ENCODE data around the gene RASD2. TPM values are rescaled to one million over a fixed set of nuclear protein-coding genes. Genes with fewer than 3 reads are reported as not detected.

RASD2 gene
- total RNA-seq, 3 donors from 2014 or later (not counting 1 experiment from before 2014, with no cell fraction given), result 0.20 to 0.64 (median 0.20) TPM

DNA sequence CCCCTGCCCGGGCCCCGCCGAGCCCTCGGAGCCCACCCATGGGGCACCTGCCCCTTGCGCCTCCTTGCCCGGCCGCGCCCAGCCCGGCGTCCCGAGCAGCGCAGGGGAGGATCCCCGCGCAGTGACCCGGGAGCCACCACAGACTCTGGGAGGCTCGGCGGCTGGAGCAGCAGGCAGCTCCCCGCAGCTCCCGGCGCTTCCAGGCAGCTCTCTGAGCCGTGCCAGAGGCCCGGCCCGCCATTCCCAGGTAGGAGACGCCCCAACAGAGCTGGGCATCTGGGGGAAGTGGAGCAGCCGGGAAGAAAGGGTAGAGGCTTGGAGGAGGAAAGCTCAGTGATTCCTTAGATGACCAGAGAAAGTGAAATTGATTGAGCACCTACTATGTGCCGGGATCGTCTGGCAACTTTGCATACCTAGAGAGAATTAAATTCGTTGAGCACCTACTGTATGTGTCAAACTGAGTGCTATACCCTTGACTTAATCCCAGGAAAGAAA is 670 bp downstream of the RASD2 start:
- ATAC-seq (no peak), DNase-seq (no peak)
- no peak overlapping the region for H3K27ac ChIP-seq (ENCODE audit: low read length)
- Mint-ChIP-seq H3K27ac (no peak overlapping the region), H3K9me3 (no peaks in the 10 kb centered on the region), H3K27me3 (ENCODE audit: low read depth in 2 of 2) (peaks cover 14 to 25% of the 10 kb centered on the region in 2 donors), H3K4me3 (peak overlapping the region; percentile 41), H3K36me3 (no peaks in the 10 kb centered on the region), H3K4me1 (peaks cover 7 to 23% of the 10 kb centered on the region in 2 donors)
- no peaks in the 10 kb centered on the region for H3K9me3 ChIP-seq (ENCODE audit: control insufficient read depth, insufficient read depth, low read length)
- intact Hi-C loops (cut with micrococcal nuclease), result no loop called here
- TF ChIP-seq, protein P1, sequence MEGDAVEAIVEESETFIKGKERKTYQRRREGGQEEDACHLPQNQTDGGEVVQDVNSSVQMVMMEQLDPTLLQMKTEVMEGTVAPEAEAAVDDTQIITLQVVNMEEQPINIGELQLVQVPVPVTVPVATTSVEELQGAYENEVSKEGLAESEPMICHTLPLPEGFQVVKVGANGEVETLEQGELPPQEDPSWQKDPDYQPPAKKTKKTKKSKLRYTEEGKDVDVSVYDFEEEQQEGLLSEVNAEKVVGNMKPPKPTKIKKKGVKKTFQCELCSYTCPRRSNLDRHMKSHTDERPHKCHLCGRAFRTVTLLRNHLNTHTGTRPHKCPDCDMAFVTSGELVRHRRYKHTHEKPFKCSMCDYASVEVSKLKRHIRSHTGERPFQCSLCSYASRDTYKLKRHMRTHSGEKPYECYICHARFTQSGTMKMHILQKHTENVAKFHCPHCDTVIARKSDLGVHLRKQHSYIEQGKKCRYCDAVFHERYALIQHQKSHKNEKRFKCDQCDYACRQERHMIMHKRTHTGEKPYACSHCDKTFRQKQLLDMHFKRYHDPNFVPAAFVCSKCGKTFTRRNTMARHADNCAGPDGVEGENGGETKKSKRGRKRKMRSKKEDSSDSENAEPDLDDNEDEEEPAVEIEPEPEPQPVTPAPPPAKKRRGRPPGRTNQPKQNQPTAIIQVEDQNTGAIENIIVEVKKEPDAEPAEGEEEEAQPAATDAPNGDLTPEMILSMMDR (IDR thresholded peaks at IDR 0.05), result no peak
- 8% methylated on average over 28 of the region's 28 CpGs for WGBS (ENCODE audit: insufficient coverage)
- no peaks in the 10 kb centered on the region for H3K36me3 ChIP-seq (ENCODE audit: control insufficient read depth, insufficient read depth, low read length)
- peaks cover 26% of the 10 kb centered on the region for H3K4me1 ChIP-seq (ENCODE audit: control insufficient read depth, insufficient read depth, low read length)
- H3K27me3 ChIP-seq (ENCODE audit: control insufficient read depth, insufficient read depth, low read length), result peaks cover 15% of the 10 kb centered on the region
- no peak overlapping the region for H3K4me3 ChIP-seq (ENCODE audit: low read length)

DNA sequence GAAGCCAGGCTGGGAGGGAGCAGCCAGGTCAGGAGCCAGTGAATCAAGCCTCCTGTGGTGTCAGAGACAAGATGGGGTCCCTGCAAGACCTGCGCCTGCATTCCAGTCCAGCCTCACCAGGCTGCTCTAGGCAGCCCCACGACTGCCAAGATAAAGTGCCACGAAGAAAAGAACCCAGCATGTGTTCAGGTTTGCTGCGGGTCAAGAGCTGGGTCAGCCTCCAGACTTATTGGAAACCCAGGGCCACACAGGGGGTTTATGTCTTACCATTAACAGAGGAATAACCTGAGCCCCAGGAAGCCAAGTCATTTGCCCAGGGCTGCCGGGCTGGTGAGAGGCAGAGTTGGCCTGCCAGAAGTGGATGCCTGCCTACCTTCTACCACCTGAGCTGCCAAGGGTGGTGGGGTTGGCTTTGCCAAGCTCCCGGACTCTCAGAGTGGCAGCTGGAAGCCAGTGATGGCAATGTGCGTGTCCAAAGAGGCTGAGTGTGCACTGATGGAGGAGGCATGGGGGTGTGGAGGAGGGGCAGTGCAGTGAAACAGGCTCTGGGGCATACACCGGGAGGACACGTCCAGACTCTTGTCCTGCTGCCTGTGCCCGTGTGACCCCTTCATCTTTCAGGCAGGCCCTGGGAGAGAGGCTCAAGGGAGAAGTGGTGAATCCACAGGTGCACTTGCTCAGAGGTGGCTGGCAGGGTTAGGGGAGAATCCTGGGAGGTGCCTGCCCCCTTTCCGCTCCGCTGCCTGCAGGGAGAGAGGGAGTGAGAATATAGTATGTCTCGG is 1.7 kb downstream of the RASD2 start:
- Mint-ChIP-seq H3K9me3 (no peaks in the 10 kb centered on the region), H3K27me3 (ENCODE audit: low read depth in 2 of 2) (peaks cover 14 to 27% of the 10 kb centered on the region in 2 donors), H3K36me3 (no peaks in the 10 kb centered on the region), H3K27ac (no peak overlapping the region), H3K4me1 (peaks cover 3 to 19% of the 10 kb centered on the region in 2 donors), H3K4me3 (no peak overlapping the region)
- intact Hi-C loops (cut with micrococcal nuclease), result no loop called here
- no peak overlapping the region for H3K4me3 ChIP-seq (ENCODE audit: low read length)
- DNase-seq, result no peak
- H3K36me3 ChIP-seq (ENCODE audit: control insufficient read depth, insufficient read depth, low read length), result no peaks in the 10 kb centered on the region
- H3K9me3 ChIP-seq (ENCODE audit: control insufficient read depth, insufficient read depth, low read length), result no peaks in the 10 kb centered on the region
- ATAC-seq, result no peak
- TF ChIP-seq, protein P1 (IDR thresholded peaks at IDR 0.05), result no peak
- no peak overlapping the region for H3K27ac ChIP-seq (ENCODE audit: low read length)
- peaks cover 22% of the 10 kb centered on the region for H3K4me1 ChIP-seq (ENCODE audit: control insufficient read depth, insufficient read depth, low read length)
- 87% methylated on average over 13 of the region's 13 CpGs for WGBS (ENCODE audit: insufficient coverage)
- H3K27me3 ChIP-seq (ENCODE audit: control insufficient read depth, insufficient read depth, low read length), result peaks cover 15% of the 10 kb centered on the region

DNA sequence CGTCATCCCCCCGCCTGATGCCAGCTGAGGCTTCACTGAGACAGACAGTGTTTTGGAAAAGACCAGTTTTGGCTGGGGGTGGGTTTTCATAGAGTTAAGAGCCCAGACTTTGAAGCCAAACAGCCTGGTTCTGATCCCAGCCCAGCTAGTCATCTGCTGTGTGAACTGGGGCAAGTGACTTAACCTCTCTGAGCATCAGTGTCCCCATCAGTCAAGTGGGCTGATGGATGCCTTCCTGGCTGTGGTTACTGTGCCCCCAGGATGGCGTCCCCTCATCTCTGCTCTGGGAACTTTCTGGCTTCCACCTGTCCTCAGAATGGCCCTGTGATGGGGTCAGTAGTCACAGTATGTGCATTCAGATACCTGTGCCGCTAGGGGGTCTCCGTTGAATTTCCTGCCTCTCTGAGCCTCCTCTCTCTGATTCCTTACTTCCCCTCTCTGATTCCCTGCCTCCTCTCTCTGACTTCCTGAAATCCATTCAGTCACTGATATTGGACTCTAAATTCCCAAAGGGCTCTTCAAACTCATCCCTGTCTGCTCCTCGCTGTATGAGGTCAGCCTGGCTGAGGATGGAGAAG is 2.4 kb downstream of the RASD2 start:
- Histone ChIP-seq H3K4me1 (ENCODE audit: control insufficient read depth, insufficient read depth, low read length) (peaks cover 17% of the 10 kb centered on the region), H3K36me3 (ENCODE audit: control insufficient read depth, insufficient read depth, low read length) (no peaks in the 10 kb centered on the region), H3K4me3 (ENCODE audit: low read length) (no peak overlapping the region), H3K27me3 (ENCODE audit: control insufficient read depth, insufficient read depth, low read length) (peaks cover 15% of the 10 kb centered on the region), H3K27ac (ENCODE audit: low read length) (no peak overlapping the region), H3K9me3 (ENCODE audit: control insufficient read depth, insufficient read depth, low read length) (no peaks in the 10 kb centered on the region)
- Mint-ChIP-seq H3K27ac (no peak overlapping the region), H3K27me3 (ENCODE audit: low read depth in 2 of 2) (peaks cover 14 to 24% of the 10 kb centered on the region in 2 donors), H3K36me3 (no peaks in the 10 kb centered on the region), H3K9me3 (no peaks in the 10 kb centered on the region), H3K4me3 (no peak overlapping the region), H3K4me1 (peaks cover 0 to 14% of the 10 kb centered on the region in 2 donors)
- 61% methylated on average over 6 of the region's 6 CpGs for WGBS (ENCODE audit: insufficient coverage)
- TF ChIP-seq, protein P1 (IDR thresholded peaks at IDR 0.05), result no peak
- intact Hi-C loops (cut with micrococcal nuclease), result no loop called here
- ATAC-seq (no peak), DNase-seq (no peak)

Data from natural killer cell (primary cell).